Right lobe of liver (tissue), 4 donors: ENCODE results near the gene RAB38.

ENCODE experiments used
- CTCF ChIP-seq, 4 donors: fragments of 200-600 bp in 3 of 4; fragments of 450-650 bp in 1 of 4; IDR thresholded peaks; one replicate each; pipeline versions ENCODE4 v1.5.1 to v1.8.0; 2016 to 2022; ENCODE audit warnings: antibody characterized with exemption in 4 of 4, mild to moderate bottlenecking in 2 of 4
- POLR2A ChIP-seq: fragments of 450-650 bp; IDR thresholded peaks from one replicate; pipeline ENCODE4 v1.6.1; 2017; ENCODE audit warnings: antibody characterized with exemption, mild to moderate bottlenecking
- donor health status: DM: no; HTN: no; CAD: no.
- donor health status: DM: no; HTN: no; CAD: no.
- donor health status: DM: no; HTN: yes; CAD: no.

GRCh38 chr11:88064097-88064705 is 111.0 kb downstream of the RAB38 start:
- TF ChIP-seq CTCF (IDR thresholded peaks at IDR 0.05) (no peak), POLR2A (no peak)
